PC-3 (cell line): ENCODE data around the gene ZFP92. TPM values are rescaled to one million over a fixed set of nuclear protein-coding genes. Genes with fewer than 3 reads are reported as not detected.

Source experiments
- ATAC-seq: fragments of 200-7000 bp; cut with Tn5 transposase; 2 replicates; pipeline ENCODE4 v1.9.1; 2020; ENCODE audit warnings: mild to moderate bottlenecking, moderate library complexity
- BruUV-seq: library from RNA; stranded (reverse); fragments of 400-500 nt; replicated peaks from 2 replicates; lab custom pipeline; 2021; lab: Mats Ljungman, UMichigan
- CTCF ChIA-PET: fragments of 300-600 bp; sonication (Branson Sonifier 250); formaldehyde crosslinking; loops from one replicate; lab custom pipeline; 2022; ENCODE audit warnings: antibody characterized with exemption; lab: Charles Lee
- POLR2A ChIA-PET: fragments of 300-600 bp; sonication (Branson Sonifier 250); formaldehyde crosslinking; loops from one replicate; lab custom pipeline; 2022; ENCODE audit warnings: antibody characterized with exemption; ENCODE audit not compliant: unreplicated experiment; lab: Charles Lee
- DNase-seq: peaks from one replicate; pipeline ENCODE4 v3.0.0-alpha.2; 2015
- H2AFZ ChIP-seq: fragments of 300-600 bp; sonication (generic); 2 replicates; pipeline ENCODE4 v1.6.0; 2016; ENCODE audit warnings: antibody characterized with exemption, low read length
- H3F3A ChIP-seq: fragments of 300-600 bp; sonication (generic); one replicate; pipeline ENCODE4 v1.6.0; 2017; ENCODE audit warnings: antibody characterized with exemption, low read length, control low read depth, mild to moderate bottlenecking; ENCODE audit not compliant: unreplicated experiment
- H3K27ac ChIP-seq: fragments of 300-600 bp; sonication (generic); 2 replicates; pipeline ENCODE4 v1.5.1; 2016; ENCODE audit warnings: mild to moderate bottlenecking, low read length
- H3K27me3 ChIP-seq: fragments of 300-600 bp; sonication (generic); 2 replicates; pipeline ENCODE4 v1.6.1; 2016; ENCODE audit warnings: low read length, mixed read lengths
- H3K36me3 ChIP-seq: fragments of 300-600 bp; sonication (generic); 2 replicates; pipeline ENCODE4 v1.6.1; 2016; ENCODE audit warnings: low read depth, mixed run types, low read length, mixed read lengths
- H3K4me1 ChIP-seq: fragments of 300-600 bp; sonication (generic); 2 replicates; pipeline ENCODE4 v1.5.1; 2016; ENCODE audit warnings: low read length; ENCODE audit not compliant: insufficient read depth
- H3K4me2 ChIP-seq: fragments of 300-600 bp; sonication (generic); 2 replicates; pipeline ENCODE4 v1.6.0; 2016; ENCODE audit warnings: low read length
- H3K4me3 ChIP-seq: fragments of 300-600 bp; sonication (generic); 2 replicates; pipeline ENCODE4 v1.5.1; 2016; ENCODE audit warnings: mild to moderate bottlenecking, low read length, mixed read lengths
- H3K79me2 ChIP-seq: fragments of 300-600 bp; sonication (generic); 2 replicates; pipeline ENCODE4 v1.6.1; 2017; ENCODE audit warnings: low read length, mixed read lengths
- H3K9ac ChIP-seq: fragments of 300-600 bp; sonication (generic); 2 replicates; pipeline ENCODE4 v1.6.0; 2016; ENCODE audit warnings: mild to moderate bottlenecking, low read length
- H3K9me2 ChIP-seq: fragments of 300-600 bp; sonication (generic); replicated peaks from 2 replicates; pipeline ENCODE4 v1.6.1; 2016; ENCODE audit warnings: mixed run types, low read length, mixed read lengths
- H3K9me3 ChIP-seq: fragments of 300-600 bp; sonication (generic); 2 replicates; pipeline ENCODE4 v1.6.1; 2016; ENCODE audit warnings: low read length, mixed read lengths
- H4K20me1 ChIP-seq: fragments of 300-600 bp; sonication (generic); 2 replicates; pipeline ENCODE4 v1.6.1; 2016; ENCODE audit warnings: low read length, mixed read lengths
- EZH2 ChIP-seq: fragments of 300-600 bp; sonication (generic); IDR thresholded peaks from one replicate; pipeline ENCODE4 v1.6.1; 2017; ENCODE audit warnings: antibody characterized with exemption, mild to moderate bottlenecking, low read length; ENCODE audit not compliant: unreplicated experiment
- EZH2phosphoT487 ChIP-seq: fragments of 300-600 bp; sonication (generic); IDR thresholded peaks from 2 replicates; pipeline ENCODE4 v1.6.1; 2018; ENCODE audit warnings: mild to moderate bottlenecking, antibody characterized with exemption, low read length, borderline replicate concordance
- intact Hi-C: fragments of 100-400 bp; cut with micrococcal nuclease; formaldehyde crosslinking; loops from 2 replicates; pipeline ENCODE4 v1.9.0; 2023
- total RNA-seq: library from RNA; depleted of rRNA; stranded (reverse); fragments of >200 nt; gene quantifications from 2 replicates; pipeline ENCODE4 v1.2.3, GENCODE V29; 2014
- TF ChIP-seq, protein P1 (sequence below): fragments of 300-600 bp; sonication (generic); conservative IDR thresholded peaks from 2 replicates; pipeline ENCODE4 v1.5.1; 2017; ENCODE audit warnings: antibody characterized with exemption, low read depth, mild to moderate bottlenecking, low read length

The ZFP92 gene
- total RNA-seq, 1 experiment from 2014 or later = not detected

DNA sequence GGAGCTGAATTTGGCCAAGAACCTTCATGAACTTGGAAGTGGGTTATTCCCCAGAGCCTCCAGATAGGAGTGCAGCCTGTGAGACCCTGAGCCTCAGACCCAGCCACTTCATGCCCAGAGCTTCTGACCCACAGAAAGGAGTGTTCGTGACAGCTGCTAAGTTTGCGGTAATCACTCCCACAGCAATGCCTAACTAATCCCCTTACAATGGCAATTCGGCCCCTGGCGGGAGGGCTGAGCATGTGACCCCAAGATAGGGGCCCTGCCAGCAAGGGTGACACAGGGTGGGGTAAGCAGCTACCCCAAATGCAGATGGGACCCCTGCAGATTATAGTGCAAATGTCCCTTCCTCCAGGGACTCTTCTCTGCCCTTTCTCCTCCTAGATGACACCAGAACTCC is 32.7 kb upstream of the ZFP92 start:
- CTCF ChIA-PET = no interaction called here
- H3K4me1 ChIP-seq = no peaks in the 10 kb centered on the region

DNA sequence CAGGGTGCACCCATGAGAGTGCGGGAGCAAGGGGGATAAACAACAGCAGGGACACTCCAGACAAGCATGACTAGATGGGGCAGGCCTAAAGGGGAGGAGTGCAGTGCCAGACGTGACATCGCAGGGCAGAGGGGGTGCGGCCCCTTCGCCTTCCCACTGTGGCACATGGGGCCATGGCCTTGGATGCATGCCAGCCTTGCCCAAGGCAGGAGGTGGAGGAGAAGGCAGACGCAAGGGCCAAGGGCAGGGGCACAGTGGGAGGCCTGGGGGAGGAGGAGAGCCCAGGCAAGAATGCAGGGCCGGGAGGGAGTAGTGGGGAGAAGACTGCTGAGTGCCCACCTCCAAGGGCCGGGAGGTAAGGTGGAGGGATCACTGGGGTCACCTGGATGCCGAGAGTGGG is 31.8 kb upstream of the ZFP92 start:
- ChIA-PET CTCF (no interaction called here), POLR2A (no interaction called here)
- DNase-seq (no peak), ATAC-seq (no peak)
- no peaks in the 10 kb centered on the region for H3K4me1 ChIP-seq
- no TSS peak for BruUV-seq
- H4K20me1 ChIP-seq = no peaks in the 10 kb centered on the region
- H2AFZ ChIP-seq = no peak overlapping the region
- no peak overlapping the region for H3K9ac ChIP-seq
- H3K4me3 ChIP-seq = no peak overlapping the region
- H3K79me2 ChIP-seq = no peaks in the 10 kb centered on the region
- no peaks in the 10 kb centered on the region for H3K27me3 ChIP-seq
- H3K9me2 ChIP-seq = no peaks in the 10 kb centered on the region
- no peaks in the 10 kb centered on the region for H3F3A ChIP-seq
- H3K36me3 ChIP-seq = no peaks in the 10 kb centered on the region
- no peak overlapping the region for H3K27ac ChIP-seq
- intact Hi-C loops = no loop called here
- no peaks in the 10 kb centered on the region for H3K9me3 ChIP-seq
- no peak for TF ChIP-seq EZH2
- TF ChIP-seq EZH2phosphoT487 = no peak
- TF ChIP-seq, protein P1, sequence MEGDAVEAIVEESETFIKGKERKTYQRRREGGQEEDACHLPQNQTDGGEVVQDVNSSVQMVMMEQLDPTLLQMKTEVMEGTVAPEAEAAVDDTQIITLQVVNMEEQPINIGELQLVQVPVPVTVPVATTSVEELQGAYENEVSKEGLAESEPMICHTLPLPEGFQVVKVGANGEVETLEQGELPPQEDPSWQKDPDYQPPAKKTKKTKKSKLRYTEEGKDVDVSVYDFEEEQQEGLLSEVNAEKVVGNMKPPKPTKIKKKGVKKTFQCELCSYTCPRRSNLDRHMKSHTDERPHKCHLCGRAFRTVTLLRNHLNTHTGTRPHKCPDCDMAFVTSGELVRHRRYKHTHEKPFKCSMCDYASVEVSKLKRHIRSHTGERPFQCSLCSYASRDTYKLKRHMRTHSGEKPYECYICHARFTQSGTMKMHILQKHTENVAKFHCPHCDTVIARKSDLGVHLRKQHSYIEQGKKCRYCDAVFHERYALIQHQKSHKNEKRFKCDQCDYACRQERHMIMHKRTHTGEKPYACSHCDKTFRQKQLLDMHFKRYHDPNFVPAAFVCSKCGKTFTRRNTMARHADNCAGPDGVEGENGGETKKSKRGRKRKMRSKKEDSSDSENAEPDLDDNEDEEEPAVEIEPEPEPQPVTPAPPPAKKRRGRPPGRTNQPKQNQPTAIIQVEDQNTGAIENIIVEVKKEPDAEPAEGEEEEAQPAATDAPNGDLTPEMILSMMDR = no peak
- no peak overlapping the region for H3K4me2 ChIP-seq

More for the DNA sequence above, 32.7 kb upstream of the ZFP92 start:
- DNase-seq (no peak), ATAC-seq (no peak)
- TF ChIP-seq, protein P1 = no peak
- TF ChIP-seq EZH2 (no peak), EZH2phosphoT487 (no peak)
- Histone ChIP-seq H3F3A (no peaks in the 10 kb centered on the region), H4K20me1 (no peaks in the 10 kb centered on the region), H3K27me3 (peaks cover under 1% of the 10 kb centered on the region; the same call in 1 of the 2 replicates), H3K79me2 (no peaks in the 10 kb centered on the region), H2AFZ (no peak overlapping the region), H3K9me2 (no peaks in the 10 kb centered on the region), H3K9ac (no peak overlapping the region), H3K4me2 (no peak overlapping the region), H3K9me3 (no peaks in the 10 kb centered on the region), H3K36me3 (no peaks in the 10 kb centered on the region), H3K27ac (no peak overlapping the region), H3K4me3 (no peak overlapping the region)
- BruUV-seq = no TSS peak
- POLR2A ChIA-PET = no interaction called here
- intact Hi-C loops = no loop called here

DNA sequence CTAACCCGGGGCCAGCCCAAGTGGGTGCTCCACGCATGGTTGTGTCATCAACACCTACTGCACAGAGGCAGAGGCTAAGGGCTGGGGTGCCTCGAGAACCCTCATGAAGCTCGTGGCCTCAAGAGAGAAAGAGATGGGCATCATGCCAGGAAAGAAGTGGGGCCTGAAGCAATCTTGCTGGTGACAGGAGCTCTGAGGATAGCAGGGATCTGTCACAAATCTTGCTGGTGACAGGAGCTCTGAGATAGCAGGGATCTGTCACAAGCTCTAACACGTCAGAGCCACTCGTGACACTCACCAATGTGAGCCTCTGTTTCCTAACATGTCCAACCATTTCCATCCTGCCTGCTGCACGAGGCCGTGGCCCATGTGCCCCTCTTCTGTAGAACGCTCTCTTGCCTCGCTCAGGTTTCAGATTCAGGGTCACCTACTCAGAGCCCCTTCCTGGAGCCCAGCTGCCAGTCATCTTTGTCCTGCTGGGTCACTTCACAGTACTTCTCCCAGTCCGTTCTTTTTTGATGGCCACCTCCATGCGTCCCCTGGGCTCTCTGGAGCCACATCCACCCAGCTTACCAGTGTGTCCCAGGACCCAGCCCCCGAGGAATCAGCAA is 31.2 kb upstream of the ZFP92 start:
- H4K20me1 ChIP-seq = no peaks in the 10 kb centered on the region
- H3F3A ChIP-seq = no peaks in the 10 kb centered on the region
- intact Hi-C loops = no loop called here
- DNase-seq = no peak
- no peak overlapping the region for H3K9ac ChIP-seq
- H3K27me3 ChIP-seq = no peaks in the 10 kb centered on the region
- POLR2A ChIA-PET = no interaction called here
- ATAC-seq = no peak
- no peak overlapping the region for H3K27ac ChIP-seq
- no TSS peak for BruUV-seq
- H3K4me1 ChIP-seq = no peaks in the 10 kb centered on the region
- H3K4me3 ChIP-seq = no peak overlapping the region
- H2AFZ ChIP-seq = no peak overlapping the region
- TF ChIP-seq, protein P1 = no peak
- TF ChIP-seq EZH2 (no peak), EZH2phosphoT487 (no peak)
- no peaks in the 10 kb centered on the region for H3K79me2 ChIP-seq
- H3K9me2 ChIP-seq = no peaks in the 10 kb centered on the region
- H3K4me2 ChIP-seq = no peak overlapping the region
- H3K36me3 ChIP-seq = no peaks in the 10 kb centered on the region
- no peaks in the 10 kb centered on the region for H3K9me3 ChIP-seq
- CTCF ChIA-PET = no interaction called here
